SK-N-SH (cell line): Measurements from ENCODE around the gene CPLX1. TPM values are rescaled to one million over a fixed set of nuclear protein-coding genes. Genes with fewer than 3 reads are reported as not detected.

Experiments
- CTCF ChIA-PET: fragments of 300-600, 350-600 bp; formaldehyde crosslinking; extraction: SDS; loops from one replicate; lab custom pipeline; 2021; lab: Yijun Ruan, JAX
- POLR2A ChIA-PET: fragments of 350-600 bp; sonication (Branson Sonifier 250); formaldehyde crosslinking; extraction: SDS; loops from one replicate; lab custom pipeline; 2020; ENCODE audit warnings: antibody characterized with exemption, inconsistent platforms; lab: Yijun Ruan, JAX
- DNase-seq: peaks from one replicate; pipeline ENCODE4 v3.0.0; 2012
- H2AFZ ChIP-seq: fragments of 200-600 bp; sonication (generic); 2 replicates; pipeline ENCODE4 v1.8.1; 2016; ENCODE audit warnings: antibody characterized with exemption, mild to moderate bottlenecking, low read depth
- H3F3A ChIP-seq: fragments of 200-600 bp; sonication (generic); replicated peaks from 2 replicates; pipeline ENCODE3; 2016; ENCODE audit warnings: antibody characterized with exemption, mild to moderate bottlenecking; ENCODE audit not compliant: insufficient read depth
- H3K27ac ChIP-seq, 2 experiments: fragments of 200-500 bp in 1 of 2; fragments of 200-600 bp in 1 of 2; sonication (Bioruptor generic) in 1 of 2; sonication (generic), shearing (Covaris generic) in 1 of 2; 2 replicates each; pipeline versions ENCODE4 v1.5.1 to v1.6.1; 2014 to 2016; ENCODE audit warnings: low read depth in 2 of 2, inconsistent platforms in 1 of 2, low read length in 1 of 2, mild to moderate bottlenecking in 1 of 2, mixed read lengths in 1 of 2
- H3K27me3 ChIP-seq: fragments of 200-600 bp; sonication (generic), shearing (Covaris generic); 2 replicates; pipeline ENCODE4 v1.6.1; 2016; ENCODE audit warnings: mixed run types; ENCODE audit not compliant: insufficient read depth
- H3K36me3 ChIP-seq, 2 experiments: fragments of 200-500 bp in 1 of 2; fragments of 200-600 bp in 1 of 2; sonication (Bioruptor generic) in 1 of 2; sonication (generic) in 1 of 2; replicated peaks in 1 of 2; 2 replicates each; pipeline versions ENCODE3 to v1.5.1; 2014 to 2016; ENCODE audit warnings: low read length in 1 of 2, mild to moderate bottlenecking in 1 of 2; ENCODE audit not compliant: insufficient read depth in 2 of 2, control insufficient read depth in 1 of 2
- H3K4me1 ChIP-seq, 2 experiments: fragments of 200-500 bp in 1 of 2; fragments of 200-600 bp in 1 of 2; sonication (Bioruptor generic) in 1 of 2; sonication (generic), shearing (Covaris generic) in 1 of 2; 2 replicates each; pipeline versions ENCODE4 v1.5.1 to v1.6.1; 2014 to 2016; ENCODE audit warnings: low read depth in 1 of 2, low read length in 1 of 2, mixed run types in 1 of 2; ENCODE audit not compliant: insufficient read depth in 2 of 2, control insufficient read depth in 1 of 2
- H3K4me2 ChIP-seq: fragments of 200-600 bp; sonication (generic), shearing (Covaris generic); 2 replicates; pipeline ENCODE4 v1.6.1; 2017; ENCODE audit warnings: mixed run types
- H3K4me3 ChIP-seq, 2 experiments: fragments of 200-500 bp in 1 of 2; fragments of 200-600 bp in 1 of 2; sonication (Bioruptor generic) in 1 of 2; sonication (generic), shearing (Covaris generic) in 1 of 2; 2 replicates each; pipeline versions ENCODE4 v1.5.1 to v1.8.1; 2014 to 2016; ENCODE audit warnings: low read depth in 2 of 2, inconsistent platforms in 1 of 2, low read length in 1 of 2, mild to moderate bottlenecking in 1 of 2, mixed read lengths in 1 of 2, moderate library complexity in 1 of 2
- H3K79me2 ChIP-seq: fragments of 200-600 bp; sonication (generic); 2 replicates; pipeline ENCODE4 v1.8.1; 2017; ENCODE audit warnings: mild to moderate bottlenecking; ENCODE audit not compliant: insufficient read depth
- H3K9ac ChIP-seq: fragments of 200-600 bp; sonication (generic); 2 replicates; pipeline ENCODE4 v1.6.1; 2017; ENCODE audit warnings: mixed run types
- H3K9me2 ChIP-seq: fragments of 200-600 bp; sonication (generic); 2 replicates; pipeline ENCODE4 v1.6.1; 2017; ENCODE audit warnings: mixed run types
- H3K9me3 ChIP-seq: fragments of 200-600 bp; sonication (generic); 2 replicates; pipeline ENCODE4 v1.6.1; 2017; ENCODE audit warnings: mixed run types, mild to moderate bottlenecking, moderate library complexity
- H4K20me1 ChIP-seq: fragments of 200-600 bp; sonication (generic); 2 replicates; pipeline ENCODE4 v1.6.1; 2017; ENCODE audit warnings: mild to moderate bottlenecking, mixed run types; ENCODE audit not compliant: insufficient read depth
- CHD2 ChIP-seq: fragments of 150-350 bp; IDR thresholded peaks from 2 replicates; pipeline ENCODE4 v1.6.1; 2018; ENCODE audit warnings: low read length; ENCODE audit not compliant: partially characterized antibody
- ELF1 ChIP-seq: IDR thresholded peaks from 2 replicates; pipeline ENCODE4 v1.4.0; 2012
- EZH2phosphoT487 ChIP-seq: fragments of 200-600 bp; sonication (generic); IDR thresholded peaks from 2 replicates; pipeline ENCODE4 v1.6.1; 2017; ENCODE audit warnings: low read depth, mixed run types, mild to moderate bottlenecking, antibody characterized with exemption, moderate library complexity, borderline replicate concordance
- GABPA ChIP-seq: IDR thresholded peaks from 2 replicates; pipeline ENCODE4 v1.4.0; 2012; ENCODE audit warnings: low read depth, mild to moderate bottlenecking
- GATA2 ChIP-seq: sonication (generic); formaldehyde crosslinking; IDR thresholded peaks from 2 replicates; pipeline ENCODE4 v1.5.0; 2020; ENCODE audit warnings: mild to moderate bottlenecking, missing genetic modification reagents
- MXI1 ChIP-seq: IDR thresholded peaks from 2 replicates; pipeline ENCODE4 v1.6.1; 2012; ENCODE audit warnings: mild to moderate bottlenecking, low read depth, low read length, improper control_type of control experiment
- NRF1 ChIP-seq: IDR thresholded peaks from 2 replicates; pipeline ENCODE4 v1.6.1; 2012; ENCODE audit warnings: low read depth, mild to moderate bottlenecking, low read length
- RAD21 ChIP-seq: IDR thresholded peaks from 2 replicates; pipeline ENCODE4 v1.6.1; 2012; ENCODE audit warnings: mild to moderate bottlenecking, low read length
- TAF1 ChIP-seq: IDR thresholded peaks from 2 replicates; pipeline ENCODE4 v1.6.1; 2012; ENCODE audit warnings: low read depth, mild to moderate bottlenecking, low read length, moderate library complexity, borderline replicate concordance
- TEAD4 ChIP-seq: IDR thresholded peaks from 2 replicates; pipeline ENCODE4 v1.4.0; 2012; ENCODE audit warnings: mild to moderate bottlenecking, borderline replicate concordance; ENCODE audit not compliant: insufficient read depth
- WGBS: methylation state at CpG from one replicate; pipeline ENCODE4 v1.1.6; 2017; ENCODE audit warnings: low lambda C conversion rate; 5-methylcytosine and 5-hydroxymethylcytosine counted together
- polyA plus RNA-seq, 3 experiments: library from polyadenylated mRNA; depleted of rRNA; stranded (reverse); fragments of >200 nt; gene quantifications; 2 replicates each; pipeline ENCODE4 v1.2.3, GENCODE V29; 2012
- TF ChIP-seq, protein P1 (sequence below): IDR thresholded peaks from 2 replicates; pipeline ENCODE4 v1.6.1; 2012; ENCODE audit warnings: mild to moderate bottlenecking, low read depth, low read length, moderate library complexity
- TF ChIP-seq, protein P2 (sequence below): IDR thresholded peaks from 2 replicates; pipeline ENCODE4 v1.4.0; 2012; ENCODE audit warnings: low read depth
- TF ChIP-seq, protein P3 (sequence below): IDR thresholded peaks from 2 replicates; pipeline ENCODE4 v1.4.0; 2012; ENCODE audit warnings: low read depth, borderline replicate concordance
- TF ChIP-seq, protein P4 (sequence below): fragments of 150-350 bp; IDR thresholded peaks from 2 replicates; pipeline ENCODE4 v1.6.1; 2016; ENCODE audit warnings: mild to moderate bottlenecking, low read depth, low read length

The CPLX1 gene
- polyA plus RNA-seq, 1 of the 3 experiments (the other 2 are of a cell fraction) = 0.56 TPM

DNA sequence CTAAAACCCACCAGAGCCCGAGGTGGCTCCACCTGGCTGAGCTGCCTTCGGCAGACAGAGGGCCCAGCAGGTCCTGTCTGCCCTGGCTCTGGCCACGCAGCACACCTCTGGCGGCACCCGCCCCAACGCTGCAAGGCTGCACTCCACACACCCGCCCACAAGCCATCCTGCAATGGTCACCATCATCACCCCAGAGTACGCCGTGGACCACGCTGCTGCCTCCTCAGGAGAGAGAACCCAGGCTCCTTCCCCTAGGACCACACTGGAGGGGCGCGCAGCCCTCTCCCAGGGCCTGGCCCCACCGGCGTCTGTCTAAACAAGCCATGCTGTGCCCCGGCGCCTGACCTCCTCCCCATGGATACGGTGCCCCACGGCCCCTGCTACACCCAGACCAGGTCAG is 39.6 kb upstream of the CPLX1 start:
- ChIA-PET POLR2A (no interaction called here), CTCF (interaction anchor here (1.0 to 1.1 kb wide), 2 partner anchors 124 to 126 kb away, joined by 3 to 4 read pairs; no protein-coding TSS in a partner anchor)
- Histone ChIP-seq H3K4me1 (no peaks in the 10 kb centered on the region), H3K4me2 (no peak overlapping the region), H3K27ac (no peak overlapping the region), H4K20me1 (no peaks in the 10 kb centered on the region), H3K4me3 (no peak overlapping the region), H3K9me3 (no peaks in the 10 kb centered on the region), H3K9me2 (no peaks in the 10 kb centered on the region), H3K36me3 (peaks cover 12 to 45% of the 10 kb centered on the region in 2 experiments), H3K79me2 (no peaks in the 10 kb centered on the region), H3K27me3 (no peaks in the 10 kb centered on the region), H3K9ac (no peak overlapping the region), H3F3A (peaks cover 6% of the 10 kb centered on the region), H2AFZ (no peak overlapping the region)
- 98% methylated on average over 12 of the region's 18 CpGs for WGBS
- TF ChIP-seq GABPA (no peak), ELF1 (no peak), MXI1 (no peak), EZH2phosphoT487 (no peak), RAD21 (no peak), TAF1 (no peak), GATA2 (CRISPR knock-in tag) (no peak), CHD2 (no peak), NRF1 (no peak), TEAD4 (no peak)
- TF ChIP-seq, protein P1, sequence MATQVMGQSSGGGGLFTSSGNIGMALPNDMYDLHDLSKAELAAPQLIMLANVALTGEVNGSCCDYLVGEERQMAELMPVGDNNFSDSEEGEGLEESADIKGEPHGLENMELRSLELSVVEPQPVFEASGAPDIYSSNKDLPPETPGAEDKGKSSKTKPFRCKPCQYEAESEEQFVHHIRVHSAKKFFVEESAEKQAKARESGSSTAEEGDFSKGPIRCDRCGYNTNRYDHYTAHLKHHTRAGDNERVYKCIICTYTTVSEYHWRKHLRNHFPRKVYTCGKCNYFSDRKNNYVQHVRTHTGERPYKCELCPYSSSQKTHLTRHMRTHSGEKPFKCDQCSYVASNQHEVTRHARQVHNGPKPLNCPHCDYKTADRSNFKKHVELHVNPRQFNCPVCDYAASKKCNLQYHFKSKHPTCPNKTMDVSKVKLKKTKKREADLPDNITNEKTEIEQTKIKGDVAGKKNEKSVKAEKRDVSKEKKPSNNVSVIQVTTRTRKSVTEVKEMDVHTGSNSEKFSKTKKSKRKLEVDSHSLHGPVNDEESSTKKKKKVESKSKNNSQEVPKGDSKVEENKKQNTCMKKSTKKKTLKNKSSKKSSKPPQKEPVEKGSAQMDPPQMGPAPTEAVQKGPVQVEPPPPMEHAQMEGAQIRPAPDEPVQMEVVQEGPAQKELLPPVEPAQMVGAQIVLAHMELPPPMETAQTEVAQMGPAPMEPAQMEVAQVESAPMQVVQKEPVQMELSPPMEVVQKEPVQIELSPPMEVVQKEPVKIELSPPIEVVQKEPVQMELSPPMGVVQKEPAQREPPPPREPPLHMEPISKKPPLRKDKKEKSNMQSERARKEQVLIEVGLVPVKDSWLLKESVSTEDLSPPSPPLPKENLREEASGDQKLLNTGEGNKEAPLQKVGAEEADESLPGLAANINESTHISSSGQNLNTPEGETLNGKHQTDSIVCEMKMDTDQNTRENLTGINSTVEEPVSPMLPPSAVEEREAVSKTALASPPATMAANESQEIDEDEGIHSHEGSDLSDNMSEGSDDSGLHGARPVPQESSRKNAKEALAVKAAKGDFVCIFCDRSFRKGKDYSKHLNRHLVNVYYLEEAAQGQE = no peak
- TF ChIP-seq, protein P2, sequence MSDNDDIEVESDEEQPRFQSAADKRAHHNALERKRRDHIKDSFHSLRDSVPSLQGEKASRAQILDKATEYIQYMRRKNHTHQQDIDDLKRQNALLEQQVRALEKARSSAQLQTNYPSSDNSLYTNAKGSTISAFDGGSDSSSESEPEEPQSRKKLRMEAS = no peak
- TF ChIP-seq, protein P3, sequence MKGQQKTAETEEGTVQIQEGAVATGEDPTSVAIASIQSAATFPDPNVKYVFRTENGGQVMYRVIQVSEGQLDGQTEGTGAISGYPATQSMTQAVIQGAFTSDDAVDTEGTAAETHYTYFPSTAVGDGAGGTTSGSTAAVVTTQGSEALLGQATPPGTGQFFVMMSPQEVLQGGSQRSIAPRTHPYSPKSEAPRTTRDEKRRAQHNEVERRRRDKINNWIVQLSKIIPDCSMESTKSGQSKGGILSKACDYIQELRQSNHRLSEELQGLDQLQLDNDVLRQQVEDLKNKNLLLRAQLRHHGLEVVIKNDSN = no peak
- TF ChIP-seq, protein P4, sequence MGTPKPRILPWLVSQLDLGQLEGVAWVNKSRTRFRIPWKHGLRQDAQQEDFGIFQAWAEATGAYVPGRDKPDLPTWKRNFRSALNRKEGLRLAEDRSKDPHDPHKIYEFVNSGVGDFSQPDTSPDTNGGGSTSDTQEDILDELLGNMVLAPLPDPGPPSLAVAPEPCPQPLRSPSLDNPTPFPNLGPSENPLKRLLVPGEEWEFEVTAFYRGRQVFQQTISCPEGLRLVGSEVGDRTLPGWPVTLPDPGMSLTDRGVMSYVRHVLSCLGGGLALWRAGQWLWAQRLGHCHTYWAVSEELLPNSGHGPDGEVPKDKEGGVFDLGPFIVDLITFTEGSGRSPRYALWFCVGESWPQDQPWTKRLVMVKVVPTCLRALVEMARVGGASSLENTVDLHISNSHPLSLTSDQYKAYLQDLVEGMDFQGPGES = no peak
- DNase-seq = no peak
